ENCODE data around the gene INTS4. TPM values are rescaled to one million over a fixed set of nuclear protein-coding genes. Genes with fewer than 3 reads are reported as not detected.
"Not testable (repeated sequence)": the region's sequence is repeated elsewhere in the genome, so short reads cannot be mapped to it uniquely, and the experiment has no call there.

Gene INTS4
- total and polyA plus RNA-seq, 8 donors: 10.7 to 92.8 (median 18.3) TPM

- H3K27ac ChIP-seq: peak overlapping the region in 1 of 5 donors; percentile 46
- TF ChIP-seq POLR2AphosphoS5 (IDR thresholded peaks at IDR 0.05): peak in 1 of 3 donors; percentile 7
- H3K4me3 ChIP-seq; intact Hi-C loops (cut with DNase I; ENCODE audit: low total_unique reads); H3K9me3 ChIP-seq; H3K27me3 ChIP-seq: not testable (repeated sequence)
- peaks cover 5 to 23% (median 10%) of the 10 kb centered on the region in 4 donors for H3K4me1 ChIP-seq
- peak; percentile 29 to 71 for DNase-seq
- peaks cover 4 to 42% (median 26%) of the 10 kb centered on the region in 4 donors for H3K36me3 ChIP-seq
- 19 to 40% (median 33%) methylated on average over 4 of the region's 4 CpGs for WGBS, 5 donors
Observed at GRCh38 chr11:77914307-77914791, 80.1 kb downstream of the INTS4 start.

GRCh38 chr11:77913608-77914306 lies 80.7 kb downstream of the INTS4 start:
- intact Hi-C loops (cut with DNase I; ENCODE audit: low total_unique reads); H3K27ac ChIP-seq; H3K4me3 ChIP-seq; H3K27me3 ChIP-seq; H3K9me3 ChIP-seq: not testable (repeated sequence)
- DNase-seq: peak in 1 of 2 donors; percentile 7
- Histone ChIP-seq H3K4me1 (peaks cover 5 to 23% (median 10%) of the 10 kb centered on the region in 4 donors), H3K36me3 (peaks cover 4 to 40% (median 20%) of the 10 kb centered on the region in 4 donors)
- 53 to 76% (median 74%) methylated on average over 3 to 4 of the region's 4 CpGs for WGBS, 5 donors

- H3K27ac ChIP-seq; DNase-seq; H3K9me3 ChIP-seq; H3K27me3 ChIP-seq; H3K4me3 ChIP-seq; intact Hi-C loops (cut with DNase I; ENCODE audit: low total_unique reads): not testable (repeated sequence)
- peaks cover 0 to 37% (median 12%) of the 10 kb centered on the region in 4 donors for H3K36me3 ChIP-seq
- peaks cover 5 to 28% (median 14%) of the 10 kb centered on the region in 4 donors for H3K4me1 ChIP-seq
- WGBS, 5 donors: 82 to 94% (median 92%) methylated on average over 6 of the region's 6 CpGs
Observed at GRCh38 chr11:77910828-77911227, 83.6 kb downstream of the INTS4 start.

- 86 to 96% (median 92%) methylated on average over 2 of the region's 2 CpGs for WGBS, 5 donors
- Histone ChIP-seq H3K27me3 (no peaks in the 10 kb centered on the region), H3K9me3 (no peaks in the 10 kb centered on the region), H3K36me3 (peaks cover 0 to 38% (median 14%) of the 10 kb centered on the region in 4 donors), H3K4me3 (no peak overlapping the region), H3K4me1 (peaks cover under 1 to 17% (median 9%) of the 10 kb centered on the region in 4 donors), H3K27ac (no peak overlapping the region)
- DNase-seq: no peak
- intact Hi-C loops (cut with DNase I; ENCODE audit: low total_unique reads): no loop called here
- no peak for TF ChIP-seq CTCF (IDR thresholded peaks at IDR 0.05)
- no peak for TF ChIP-seq POLR2A (IDR thresholded peaks at IDR 0.05)
- TF ChIP-seq EP300 (IDR thresholded peaks at IDR 0.05): no peak
Observed at GRCh38 chr11:77909277-77909676, 85.2 kb downstream of the INTS4 start.

- H3K27ac ChIP-seq: no peak overlapping the region
- no peaks in the 10 kb centered on the region for H3K9me3 ChIP-seq
- H3K27me3 ChIP-seq: no peaks in the 10 kb centered on the region
- intact Hi-C loops (cut with DNase I; ENCODE audit: low total_unique reads): no loop called here
- peaks cover 0 to 39% (median 15%) of the 10 kb centered on the region in 4 donors for H3K36me3 ChIP-seq
- no peak for DNase-seq
- TF ChIP-seq POLR2AphosphoS5 (IDR thresholded peaks at IDR 0.05) (no peak), CTCF (IDR thresholded peaks at IDR 0.05) (no peak), POLR2A (IDR thresholded peaks at IDR 0.05) (no peak), EP300 (IDR thresholded peaks at IDR 0.05) (no peak)
- WGBS, 5 donors: 88 to 100% (median 97%) methylated on average over 2 of the region's 2 CpGs
- H3K4me3 ChIP-seq: no peak overlapping the region
- peaks cover 0 to 12% (median 6%) of the 10 kb centered on the region in 4 donors for H3K4me1 ChIP-seq
Observed at GRCh38 chr11:77908835-77909234, 85.6 kb downstream of the INTS4 start.

GRCh38 chr11:77894949-77895348 lies 99.5 kb downstream of the INTS4 start:
- DNase-seq; H3K27me3 ChIP-seq; H3K4me3 ChIP-seq; H3K27ac ChIP-seq; H3K9me3 ChIP-seq; H3K4me1 ChIP-seq; intact Hi-C loops (cut with DNase I; ENCODE audit: low total_unique reads): not testable (repeated sequence)
- H3K36me3 ChIP-seq: peaks cover 0 to 70% (median 62%) of the 10 kb centered on the region in 4 donors
- 79 to 95% (median 92%) methylated on average over 1 of the region's 1 CpG for WGBS, 5 donors

- H3K4me1 ChIP-seq; H3K27ac ChIP-seq; intact Hi-C loops (cut with DNase I; ENCODE audit: low total_unique reads); H3K9me3 ChIP-seq; DNase-seq; H3K27me3 ChIP-seq; H3K4me3 ChIP-seq: not testable (repeated sequence)
- H3K36me3 ChIP-seq: peaks cover 0 to 57% (median 51%) of the 10 kb centered on the region in 4 donors
- WGBS, 5 donors: 80 to 84% (median 80%) methylated on average over 2 to 3 of the region's 4 CpGs
Observed at GRCh38 chr11:77891703-77892102, 102.8 kb downstream of the INTS4 start.

- intact Hi-C loops (cut with DNase I; ENCODE audit: low total_unique reads); DNase-seq; H3K4me1 ChIP-seq; H3K27me3 ChIP-seq; H3K27ac ChIP-seq; H3K4me3 ChIP-seq; H3K9me3 ChIP-seq: not testable (repeated sequence)
- peaks cover 0 to 61% (median 56%) of the 10 kb centered on the region in 4 donors for H3K36me3 ChIP-seq
- 93 to 97% (median 95%) methylated on average over 7 of the region's 7 CpGs for WGBS, 5 donors
Observed at GRCh38 chr11:77891256-77891655, 103.2 kb downstream of the INTS4 start.

GRCh38 chr11:77890619-77891056 lies 103.8 kb downstream of the INTS4 start:
- intact Hi-C loops (cut with DNase I; ENCODE audit: low total_unique reads); H3K4me1 ChIP-seq; H3K27me3 ChIP-seq; H3K27ac ChIP-seq; H3K4me3 ChIP-seq; H3K9me3 ChIP-seq; DNase-seq: not testable (repeated sequence)
- 18 to 33% (median 22%) methylated on average over 4 of the region's 4 CpGs for WGBS, 5 donors
- peaks cover 0 to 64% (median 61%) of the 10 kb centered on the region in 4 donors for H3K36me3 ChIP-seq
